Panc1 (cell line): ENCODE data around the gene SWI5. TPM values are rescaled to one million over a fixed set of nuclear protein-coding genes. Genes with fewer than 3 reads are reported as not detected.

ENCODE experiments used
- ATAC-seq: fragments of 200-7000 bp; cut with Tn5 transposase; 2 replicates; pipeline ENCODE4 v1.9.1; 2020; ENCODE audit warnings: mild to moderate bottlenecking, moderate library complexity
- BruUV-seq: library from RNA; stranded (reverse); fragments of 400-500 nt; replicated peaks from 2 replicates; lab custom pipeline; 2021; lab: Mats Ljungman, UMichigan
- CTCF ChIA-PET: fragments of 300-600 bp; sonication (Branson Sonifier 250); formaldehyde crosslinking; loops from one replicate; lab custom pipeline; 2022; ENCODE audit warnings: antibody characterized with exemption; lab: Charles Lee
- POLR2A ChIA-PET: fragments of 300-600 bp; sonication (Branson Sonifier 250); formaldehyde crosslinking; loops from one replicate; lab custom pipeline; 2022; ENCODE audit warnings: antibody characterized with exemption; lab: Charles Lee
- DNase-seq: peaks from one replicate; pipeline ENCODE4 v3.0.0-alpha.2; 2010; ENCODE audit warnings: low read depth, low spot score
- H3K27ac ChIP-seq: 2 replicates; pipeline ENCODE4 v1.5.1; 2011; ENCODE audit warnings: mild to moderate bottlenecking, low read length, inconsistent platforms
- H3K27me3 ChIP-seq: fragments of 200-500 bp; sonication (Bioruptor generic); 2 replicates; pipeline ENCODE4 v1.6.0; 2014; ENCODE audit warnings: low read length, inconsistent platforms; ENCODE audit not compliant: control insufficient read depth, insufficient read depth
- H3K36me3 ChIP-seq: fragments of 200-500 bp; sonication (Bioruptor generic); 2 replicates; pipeline ENCODE4 v1.5.1; 2014; ENCODE audit warnings: inconsistent platforms, mild to moderate bottlenecking, low read length, moderate library complexity; ENCODE audit not compliant: control insufficient read depth, insufficient read depth
- H3K4me1 ChIP-seq: 2 replicates; pipeline ENCODE4 v1.5.1; 2011; ENCODE audit warnings: inconsistent platforms, mild to moderate bottlenecking, low read length, moderate library complexity; ENCODE audit not compliant: control insufficient read depth, insufficient read depth
- H3K4me3 ChIP-seq, 2 experiments: 2 replicates each; pipeline ENCODE4 v1.5.1; 2011 to 2012; ENCODE audit warnings: low read depth in 2 of 2, low read length in 2 of 2, mild to moderate bottlenecking in 2 of 2, inconsistent platforms in 1 of 2, moderate library complexity in 1 of 2
- H3K9me3 ChIP-seq: fragments of 200-500 bp; sonication (Bioruptor generic); 2 replicates; pipeline ENCODE4 v1.5.1; 2014; ENCODE audit warnings: low read depth, mild to moderate bottlenecking, inconsistent platforms, low read length, moderate library complexity; ENCODE audit not compliant: control insufficient read depth, insufficient read depth
- CTCF ChIP-seq: fragments of 450-650 bp; IDR thresholded peaks from 2 replicates; pipeline ENCODE4 v1.5.1; 2017; ENCODE audit warnings: mild to moderate bottlenecking
- POLR2AphosphoS5 ChIP-seq: IDR thresholded peaks from 2 replicates; pipeline ENCODE4 v1.6.1; 2012; ENCODE audit warnings: mild to moderate bottlenecking, low read depth, low read length, moderate library complexity
- REST ChIP-seq, 2 experiments: IDR thresholded peaks; 2 replicates each; pipeline ENCODE4 v1.6.1; 2011 to 2012; ENCODE audit warnings: low read depth in 2 of 2, control low read depth in 1 of 2, low read length in 1 of 2, mild to moderate bottlenecking in 1 of 2, moderate library complexity in 1 of 2; ENCODE audit not compliant: insufficient read depth in 1 of 2
- SIN3A ChIP-seq: IDR thresholded peaks from 2 replicates; pipeline ENCODE4 v1.6.1; 2012; ENCODE audit warnings: low read depth, mild to moderate bottlenecking, low read length, moderate library complexity, borderline replicate concordance; ENCODE audit not compliant: insufficient read depth
- TCF7L2 ChIP-seq: IDR thresholded peaks from 2 replicates; pipeline ENCODE4 v1.6.1; 2011; ENCODE audit warnings: mild to moderate bottlenecking, low read depth, low read length, inconsistent platforms
- in situ Hi-C: cut with HindIII; loops from 2 replicates; pipeline ENCODE4 v1.10.0; 2016; ENCODE audit warnings: low sequenced_read_pairs, low pct_unique_long_range_greater_than_20kb
- intact Hi-C: fragments of 100-400 bp; cut with micrococcal nuclease; formaldehyde crosslinking; loops from one replicate; pipeline ENCODE4 v1.10.0; 2022; ENCODE audit not compliant: unreplicated experiment
- total RNA-seq: library from RNA; stranded (reverse); gene quantifications from one replicate; pipeline ENCODE4 v1.2.1, GENCODE V29; 2021; ENCODE audit not compliant: unreplicated experiment

SWI5 gene
- total RNA-seq, 1 experiment from 2014 or later = 28.3 TPM

- in situ Hi-C loops (no loop called here), intact Hi-C loops (no loop called here)
- H3K4me3 ChIP-seq = no peak overlapping the region
- H3K9me3 ChIP-seq = no peaks in the 10 kb centered on the region
- no peak for TF ChIP-seq TCF7L2
- TF ChIP-seq CTCF = no peak
- TF ChIP-seq POLR2AphosphoS5 = no peak
- no peak for TF ChIP-seq REST (IDR thresholded peaks at IDR 0.05; ENCODE audit: insufficient read depth in 1 of 2, low read depth in 2 of 2, low read length in 1 of 2)
- no peak for TF ChIP-seq SIN3A
- H3K36me3 ChIP-seq = peaks cover 2% of the 10 kb centered on the region
- ATAC-seq = no peak
- H3K27ac ChIP-seq = no peak overlapping the region
- no TSS peak for BruUV-seq
- no peaks in the 10 kb centered on the region for H3K4me1 ChIP-seq
- no peaks in the 10 kb centered on the region for H3K27me3 ChIP-seq
- DNase-seq = no peak
- ChIA-PET CTCF (no interaction called here), POLR2A (interaction anchor here (0.6 kb wide), 1 partner anchor 289 kb away, joined by 10 read pairs; no protein-coding TSS in a partner anchor)
These were observed 5.0 kb upstream of the SWI5 start for GRCh38 chr9:128271112-128271511.

GRCh38 chr9:128271512-128271911, 4.6 kb upstream of the SWI5 start:
- POLR2A ChIA-PET = no interaction called here
- TF ChIP-seq POLR2AphosphoS5 = no peak
- no peak for TF ChIP-seq TCF7L2
- no peak for TF ChIP-seq REST (IDR thresholded peaks at IDR 0.05; ENCODE audit: insufficient read depth in 1 of 2, low read depth in 2 of 2, low read length in 1 of 2)

More at GRCh38 chr9:128271512-128271911, 4.6 kb upstream of the SWI5 start:
- Histone ChIP-seq H3K27me3 (no peaks in the 10 kb centered on the region), H3K4me1 (no peaks in the 10 kb centered on the region), H3K9me3 (no peaks in the 10 kb centered on the region), H3K27ac (no peak overlapping the region), H3K36me3 (peaks cover 4% of the 10 kb centered on the region), H3K4me3 (no peak overlapping the region)
- CTCF ChIA-PET = no interaction called here
- intact Hi-C loops = no loop called here
- BruUV-seq = no TSS peak
- ATAC-seq (no peak), DNase-seq (no peak)
- in situ Hi-C loops = no loop called here
